IPS-11a (cell line): Measurements from ENCODE around the gene PAFAH1B2.

Source experiments
- H3K4me3 ChIP-seq: one replicate; pipeline ENCODE4 v1.5.1; 2013; ENCODE audit warnings: low read depth, low read length, control low read depth

The PAFAH1B2 gene

DNA sequence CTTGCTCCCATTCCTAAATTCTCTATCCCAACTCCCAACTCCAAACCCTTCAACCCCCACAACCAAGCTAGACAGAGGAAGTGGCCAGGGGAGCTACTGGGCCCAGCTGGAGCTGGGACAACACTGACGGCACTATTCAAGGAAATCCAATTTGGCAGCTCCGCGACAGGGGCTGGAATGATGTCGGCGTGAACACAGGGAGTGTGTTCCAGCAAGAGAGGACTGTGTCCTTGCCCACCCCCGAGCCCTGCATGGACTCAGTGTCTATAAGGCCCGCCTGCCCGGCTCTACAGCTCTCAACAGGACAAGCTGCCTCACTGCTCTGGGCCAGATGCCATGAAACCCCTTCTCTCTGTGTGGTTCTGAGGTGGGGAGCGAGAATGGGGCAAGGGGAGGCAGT is 76.5 kb downstream of the PAFAH1B2 start:
- no peak overlapping the region for H3K4me3 ChIP-seq

DNA sequence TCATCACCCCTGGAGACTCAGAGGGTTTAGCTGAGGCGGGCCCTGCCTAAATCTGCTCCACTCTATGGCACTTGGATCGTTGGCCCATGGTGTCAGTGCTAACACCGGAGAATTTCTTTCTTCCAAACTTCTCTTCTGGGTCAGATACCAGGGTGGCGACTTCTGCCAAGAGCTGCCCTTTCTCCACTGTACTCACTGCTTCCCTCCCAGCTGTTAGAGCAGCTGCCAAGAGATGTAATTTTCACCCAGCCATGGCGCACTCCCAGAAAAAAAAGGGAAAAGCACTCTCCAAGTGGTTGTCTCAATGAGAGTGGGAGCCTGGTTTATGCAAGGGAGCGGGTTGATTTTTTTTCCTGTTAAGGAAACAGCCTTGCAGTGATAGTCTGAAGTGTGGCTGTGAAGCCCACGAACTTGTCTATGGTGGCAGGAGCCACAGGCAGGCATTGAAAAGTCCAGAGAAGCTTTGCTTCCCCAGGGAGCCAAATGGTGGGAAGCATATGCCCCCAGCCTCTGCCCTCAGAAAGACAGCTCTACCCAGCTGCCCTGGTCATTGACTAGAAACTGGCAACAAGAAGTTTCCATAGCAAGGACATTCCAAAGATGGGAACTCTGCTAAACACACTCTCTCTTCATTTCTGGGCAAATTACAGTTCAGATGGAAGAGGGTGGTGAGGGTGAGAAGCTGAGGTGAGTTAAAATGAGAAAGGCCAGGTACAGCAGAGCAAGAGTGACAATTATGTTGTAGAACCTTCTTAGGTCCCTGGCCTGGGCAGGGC is 77.1 kb downstream of the PAFAH1B2 start:
- no peak overlapping the region for H3K4me3 ChIP-seq

DNA sequence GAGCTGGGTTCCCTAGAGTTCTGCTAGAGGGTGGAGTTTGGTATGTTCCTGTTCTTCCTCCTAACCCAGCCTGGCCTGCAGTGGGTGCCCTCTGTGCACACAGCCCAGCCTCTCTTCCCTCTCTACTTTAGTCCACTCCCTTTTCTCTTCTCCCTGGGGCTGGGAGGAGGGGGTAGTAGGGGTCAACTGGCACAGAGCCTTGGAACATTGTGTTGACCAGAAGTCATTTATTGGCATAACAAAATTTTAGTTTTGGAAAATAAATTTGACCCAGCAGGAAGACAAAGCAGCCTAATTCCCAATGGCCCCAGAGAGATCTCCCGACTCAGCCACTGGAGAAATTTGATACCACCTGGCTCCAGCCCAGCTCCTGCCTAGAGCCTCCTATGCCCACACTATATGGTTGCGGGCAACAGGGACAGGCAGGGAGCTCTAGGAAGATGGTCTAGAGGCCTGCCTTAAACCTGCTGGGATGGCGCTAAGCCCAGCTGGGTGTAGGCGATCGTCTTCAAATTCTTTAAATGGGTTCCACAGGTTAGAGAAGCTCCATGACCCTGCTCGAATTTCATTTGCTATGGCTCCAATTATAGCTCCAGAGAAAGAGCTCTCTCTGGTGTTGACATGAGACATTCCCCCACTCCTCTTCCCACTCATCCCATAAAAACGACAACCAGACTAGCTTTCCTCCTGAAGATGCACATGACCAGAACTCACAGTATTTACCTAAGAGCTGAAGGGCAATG is 77.9 kb downstream of the PAFAH1B2 start:
- H3K4me3 ChIP-seq, result no peak overlapping the region

DNA sequence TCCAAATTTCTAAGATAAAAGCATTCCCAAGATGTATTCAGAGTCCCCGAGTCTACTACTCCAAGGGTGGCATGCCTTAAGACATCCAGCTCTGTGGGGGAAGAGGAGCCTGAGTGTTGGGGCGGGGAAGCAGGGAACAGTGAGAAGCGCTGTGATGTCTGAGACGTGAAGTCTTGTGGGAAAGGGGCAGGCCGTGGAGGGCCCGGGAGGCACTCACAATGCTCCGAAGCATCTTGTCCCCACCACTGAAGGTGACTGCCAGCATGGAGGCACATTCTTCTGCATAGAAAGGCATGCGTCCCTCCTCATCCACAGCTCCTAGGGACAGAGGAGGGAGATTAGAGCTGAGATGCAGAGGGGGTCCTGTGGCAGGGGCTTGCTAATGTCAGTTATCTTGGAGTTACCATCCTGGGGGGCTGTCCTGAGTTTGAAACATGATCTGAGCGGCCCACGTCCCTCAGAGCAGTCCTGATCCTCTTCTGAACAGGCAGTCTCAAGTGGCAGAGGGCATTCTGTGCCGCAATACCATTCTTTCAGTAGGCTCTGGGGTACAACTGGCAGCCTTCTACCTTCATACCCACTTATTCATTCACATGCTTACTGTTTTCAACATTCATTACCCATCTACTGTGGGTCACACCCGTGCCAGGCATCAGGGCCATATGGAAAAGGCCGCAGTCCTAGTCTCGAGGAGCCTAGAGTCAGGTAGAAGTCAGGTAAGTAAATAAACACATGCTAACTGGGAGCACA is 79.1 kb downstream of the PAFAH1B2 start:
- no peak overlapping the region for H3K4me3 ChIP-seq

GRCh38 chr11:117223741-117224689 is 79.9 kb downstream of the PAFAH1B2 start:
- no peak overlapping the region for H3K4me3 ChIP-seq

GRCh38 chr11:117225553-117226170 is 81.6 kb downstream of the PAFAH1B2 start:
- no peak overlapping the region for H3K4me3 ChIP-seq
